GM12878 (cell line): ENCODE measurements around the gene RETREG2. TPM values are rescaled to one million over a fixed set of nuclear protein-coding genes. Genes with fewer than 3 reads are reported as not detected.
"Not testable (repeated sequence)": the region's sequence is repeated elsewhere in the genome, so short reads cannot be mapped to it uniquely, and the experiment has no call there.

Experiments used
- ATAC-seq: fragments of 200-7000 bp; cut with Tn5 transposase; 3 replicates; pipeline ENCODE4 v1.9.1; 2020; ENCODE audit warnings: mild to moderate bottlenecking, moderate library complexity
- BruUV-seq: library from RNA; stranded (reverse); fragments of 400-500 nt; replicated peaks from 2 replicates; lab custom pipeline; 2021; lab: Mats Ljungman, UMichigan
- CTCF ChIA-PET: fragments of 300-600 bp; sonication (Branson Sonifier 250); formaldehyde crosslinking; extraction: SDS; loops from one replicate; lab custom pipeline; 2021; ENCODE audit warnings: inconsistent platforms; lab: Yijun Ruan, JAX
- POLR2A ChIA-PET: fragments of 350-600 bp; formaldehyde crosslinking; extraction: SDS; loops from one replicate; lab custom pipeline; 2021; ENCODE audit warnings: inconsistent platforms; lab: Charles Lee
- RAD21 ChIA-PET: fragments of 300-600 bp; sonication (Branson Sonifier 250); formaldehyde crosslinking; loops from one replicate; lab custom pipeline; 2023; ENCODE audit warnings: antibody characterized with exemption; ENCODE audit not compliant: unreplicated experiment; lab: Charles Lee
- SMC1A ChIA-PET: fragments of 300-600 bp; sonication (Branson Sonifier 250); formaldehyde crosslinking; loops from one replicate; lab custom pipeline; 2023; ENCODE audit not compliant: unreplicated experiment, uncharacterized antibody; lab: Charles Lee
- DNase-seq: peaks from one replicate; pipeline ENCODE4 v3.0.0-alpha.2; 2011; ENCODE audit warnings: low read depth, low spot score
- FAIRE-seq: peaks from 3 replicates; lab custom pipeline; 2011; peaks lifted over from hg19 to GRCh38; lab: Jason Lieb, UNC
- H2AFZ ChIP-seq: 2 replicates; pipeline ENCODE4 v1.6.0; 2011; ENCODE audit warnings: low read depth, low read length, control low read depth; ENCODE audit not compliant: control insufficient read depth
- H3K27ac ChIP-seq: 2 replicates; pipeline ENCODE4 v1.5.1; 2011; ENCODE audit warnings: control low read depth; ENCODE audit not compliant: control insufficient read depth, insufficient read depth
- H3K27me3 ChIP-seq, 2 experiments: replicated peaks in 1 of 2; 2 replicates each; pipeline versions ENCODE4 v1.6.0 to v1.6.1; 2011; ENCODE audit warnings: low read length in 1 of 2; ENCODE audit not compliant: control insufficient read depth in 2 of 2, insufficient read depth in 2 of 2
- H3K36me3 ChIP-seq, 2 experiments: 2 replicates each; pipeline ENCODE4 v1.5.1; 2011; ENCODE audit warnings: low read length in 1 of 2; ENCODE audit not compliant: control insufficient read depth in 2 of 2, insufficient read depth in 2 of 2
- H3K4me1 ChIP-seq: 2 replicates; pipeline ENCODE4 v1.6.1; 2011; ENCODE audit warnings: mild to moderate bottlenecking, low read length, moderate library complexity, mixed read lengths; ENCODE audit not compliant: control insufficient read depth, insufficient read depth
- H3K4me2 ChIP-seq: 2 replicates; pipeline ENCODE4 v1.6.0; 2011; ENCODE audit warnings: control low read depth; ENCODE audit not compliant: control insufficient read depth, insufficient read depth
- H3K4me3 ChIP-seq: fragments of 200-600 bp; sonication (generic); 2 replicates; pipeline ENCODE4 v1.5.1; 2016
- H3K79me2 ChIP-seq: 2 replicates; pipeline ENCODE4 v1.6.0; 2011; ENCODE audit warnings: low read length; ENCODE audit not compliant: control insufficient read depth, insufficient read depth
- H3K9ac ChIP-seq: 2 replicates; pipeline ENCODE4 v1.8.0; 2011; ENCODE audit warnings: low read length, control low read depth, mixed read lengths; ENCODE audit not compliant: control insufficient read depth, insufficient read depth
- H3K9me3 ChIP-seq: replicated peaks from 3 replicates; pipeline ENCODE4 v1.5.1; 2011; ENCODE audit warnings: mild to moderate bottlenecking, low read length; ENCODE audit not compliant: control insufficient read depth, insufficient read depth
- H4K20me1 ChIP-seq: 2 replicates; pipeline ENCODE4 v1.6.0; 2011; ENCODE audit not compliant: control insufficient read depth, insufficient read depth
- WGBS: methylation state at CpG from one replicate; pipeline ENCODE4 v1.1.6; 2016; ENCODE audit warnings: low lambda C conversion rate; ENCODE audit not compliant: insufficient replicate concordance, insufficient coverage; ENCODE audit errors: missing lambda C conversion rate; 5-methylcytosine and 5-hydroxymethylcytosine counted together
- in situ Hi-C: fragments of 300-500 bp; cut with MboI; formaldehyde crosslinking; loops from 9 replicates; pipeline ENCODE4 v1.14.3; 2018; ENCODE audit warnings: mixed read lengths
- intact Hi-C: fragments of 100-400 bp; cut with micrococcal nuclease; formaldehyde crosslinking; loops from one replicate; pipeline ENCODE4 v1.14.2; 2022; ENCODE audit not compliant: unreplicated experiment
- polyA plus RNA-seq, 11 experiments: library from polyadenylated mRNA; depleted of rRNA in 4 of 11; unstranded in 6 of 11; stranded (reverse) in 5 of 11; fragments of >200 nt; fragmentation: Nextera tagmentation in 4 of 11; fragmentation: Illumina TruSeq in 1 of 11; extraction: Ambion mirVana in 4 of 11; extraction: Trizol in 1 of 11; gene quantifications; 1 replicate in 1 of 11; 2 replicates in 10 of 11; pipeline versions ENCODE4 v1.2.1 to v1.2.3, GENCODE V29; 2011 to 2016; ENCODE audit warnings: inconsistent platforms in 2 of 11, missing spikeins in 2 of 11, low read depth in 1 of 11
- total RNA-seq, 4 experiments: library from RNA; depleted of rRNA in 3 of 4; stranded (reverse); fragments of >200 nt in 3 of 4; fragmentation: Illumina TruSeq in 1 of 4; extraction: Trizol in 1 of 4; gene quantifications; 2 replicates each; pipeline versions ENCODE4 v1.2.1 to v1.2.3, GENCODE V29; 2013 to 2021

Gene RETREG2
- total and polyA plus RNA-seq, 10 of the 15 experiments (the other 5 are each of a cell fraction or from before 2014, with no cell fraction given): 10.1 to 72.0 (median 28.3) TPM

DNA sequence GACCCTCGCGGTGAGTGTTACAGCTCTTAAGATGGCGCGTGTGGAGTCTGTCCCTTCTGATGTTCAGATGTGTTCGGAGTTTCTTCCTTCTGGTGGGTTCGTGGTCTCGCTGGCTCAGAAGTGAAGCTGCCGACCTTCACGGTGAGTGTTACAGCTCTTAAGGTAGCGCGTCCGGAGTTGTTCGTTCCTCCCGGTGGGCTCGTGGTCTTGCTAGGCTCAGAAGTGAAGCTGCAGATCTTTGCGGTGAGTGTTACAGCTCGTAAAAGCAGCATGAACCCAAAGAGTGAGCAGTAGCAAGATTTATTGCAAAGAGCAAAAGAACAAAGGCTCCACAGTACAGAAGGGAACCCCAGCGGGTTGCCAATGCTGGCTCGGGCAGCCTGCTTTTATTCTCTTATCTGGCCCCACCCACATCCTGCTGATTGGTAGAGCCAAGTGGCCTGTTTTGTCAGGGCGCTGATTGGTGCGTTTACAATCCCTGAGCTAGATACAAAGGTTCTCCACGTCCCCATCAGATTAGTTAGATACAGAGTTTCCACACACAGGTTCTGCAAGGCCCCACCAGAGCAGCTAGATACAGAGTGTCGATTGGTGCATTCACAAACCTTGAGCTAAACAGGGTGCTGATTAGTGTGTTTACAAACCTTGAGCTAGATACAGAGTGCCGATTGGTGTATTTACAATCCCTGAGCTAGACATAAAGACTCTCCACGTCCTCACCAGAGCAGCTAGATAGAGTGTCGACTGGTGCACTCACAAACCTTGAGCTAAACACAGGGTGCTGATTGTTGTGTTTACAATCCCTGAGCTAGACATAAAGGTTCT, 22.6 kb downstream of the RETREG2 start:
- 71% methylated on average over 24 of the region's 26 CpGs for WGBS

DNA sequence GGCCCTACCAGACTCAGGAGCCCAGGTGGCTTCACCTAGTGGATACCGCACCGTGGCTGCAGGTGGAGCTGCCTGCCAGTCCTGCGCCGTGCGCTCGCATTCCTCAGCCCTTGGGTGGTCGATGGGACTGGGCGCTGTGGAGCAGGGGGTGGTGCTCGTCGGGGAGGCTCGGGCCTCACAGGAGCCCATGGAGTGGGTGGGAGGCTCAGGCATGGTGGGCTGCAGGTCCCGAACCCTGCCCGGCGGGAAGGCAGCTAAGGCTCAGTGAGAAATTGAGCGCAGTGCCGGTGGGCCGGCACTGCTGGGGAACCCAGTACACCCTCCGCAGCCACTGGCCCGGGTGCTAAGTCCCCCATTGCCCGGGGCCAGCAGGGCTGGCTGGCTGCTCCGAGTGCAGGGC, 23.3 kb downstream of the RETREG2 start:
- POLR2A ChIA-PET: interaction anchor here (1.1 to 1.4 kb wide), 2 partner anchors 9 to 22 kb away, joined by 3 read pairs; no protein-coding TSS in a partner anchor
- SMC1A ChIA-PET: not testable (repeated sequence)

More for the DNA sequence above, 22.6 kb downstream of the RETREG2 start:
- SMC1A ChIA-PET, H3K4me1 ChIP-seq, H3K9ac ChIP-seq, H3K27me3 ChIP-seq, H3K4me3 ChIP-seq, H4K20me1 ChIP-seq, in situ Hi-C loops, FAIRE-seq, H3K79me2 ChIP-seq, BruUV-seq, intact Hi-C loops, H3K27ac ChIP-seq, ATAC-seq, H3K4me2 ChIP-seq, H2AFZ ChIP-seq, H3K9me3 ChIP-seq, H3K36me3 ChIP-seq, DNase-seq: not testable (repeated sequence)
- ChIA-PET RAD21 (interaction anchor here (0.5 kb wide), 1 partner anchor 139 kb away, joined by 3 read pairs; no protein-coding TSS in a partner anchor), POLR2A (interaction anchor here (1.1 to 1.6 kb wide), 2 partner anchors 19 to 21 kb away, joined by 3 to 4 read pairs; no protein-coding TSS in a partner anchor), CTCF (interaction anchor here (1.3 to 2.8 kb wide), 2 partner anchors 9 to 29 kb away, joined by 3 to 7 read pairs; no protein-coding TSS in a partner anchor)

More for the DNA sequence above, 23.3 kb downstream of the RETREG2 start:
- H3K27me3 ChIP-seq, H3K36me3 ChIP-seq, ATAC-seq, H4K20me1 ChIP-seq, in situ Hi-C loops, BruUV-seq, FAIRE-seq, DNase-seq, intact Hi-C loops, H3K9me3 ChIP-seq, H2AFZ ChIP-seq, H3K79me2 ChIP-seq, H3K4me1 ChIP-seq, H3K9ac ChIP-seq, H3K4me2 ChIP-seq, H3K4me3 ChIP-seq, RAD21 ChIA-PET, H3K27ac ChIP-seq: not testable (repeated sequence)
- 73% methylated on average over 21 of the region's 21 CpGs for WGBS
- CTCF ChIA-PET: interaction anchor here (1.3 to 2.8 kb wide), 2 partner anchors 10 to 30 kb away, joined by 3 to 7 read pairs; no protein-coding TSS in a partner anchor
